NCI-H1105 (cell line): ENCODE measurements around the gene CD40.
"Not testable (repeated sequence)": the region's sequence is repeated elsewhere in the genome, so short reads cannot be mapped to it uniquely, and the experiment has no call there.

ENCODE experiments used
- DNase-seq: peaks from one replicate; lab custom pipeline; 2025; lab: John Stamatoyannopoulos, UW

Gene CD40

GRCh38 chr20:46093531-46093930, 24.6 kb upstream of the CD40 start:
- DNase-seq = no peak

- no peak for DNase-seq
Measured at GRCh38 chr20:46099491-46100287, 18.4 kb upstream of the CD40 start.

GRCh38 chr20:46100444-46100843, 17.7 kb upstream of the CD40 start:
- not testable (repeated sequence) for DNase-seq

- DNase-seq = no peak
Measured at GRCh38 chr20:46100988-46101387, 17.1 kb upstream of the CD40 start.

- DNase-seq = no peak
Measured at GRCh38 chr20:46101957-46102356, 16.2 kb upstream of the CD40 start.

GRCh38 chr20:46102940-46103339, 15.2 kb upstream of the CD40 start:
- DNase-seq = no peak

- DNase-seq = no peak
Measured at GRCh38 chr20:46104262-46104661, 13.9 kb upstream of the CD40 start.

- no peak for DNase-seq
Measured at GRCh38 chr20:46107061-46107460, 11.1 kb upstream of the CD40 start.

- DNase-seq = no peak
Measured at GRCh38 chr20:46108435-46108841, 9.7 kb upstream of the CD40 start.

GRCh38 chr20:46108976-46109375, 9.1 kb upstream of the CD40 start:
- no peak for DNase-seq

GRCh38 chr20:46111028-46111835, 6.9 kb upstream of the CD40 start:
- no peak for DNase-seq

- no peak for DNase-seq
Measured at GRCh38 chr20:46111836-46112212, 6.3 kb upstream of the CD40 start.

- no peak for DNase-seq
Measured at GRCh38 chr20:46112430-46113112, 5.5 kb upstream of the CD40 start.

GRCh38 chr20:46113113-46113470, 5.0 kb upstream of the CD40 start:
- no peak for DNase-seq

- DNase-seq = no peak
Measured at GRCh38 chr20:46114449-46114848, 3.7 kb upstream of the CD40 start.

- DNase-seq = no peak
Measured at GRCh38 chr20:46118481-46119020, 437 bp downstream of the CD40 start.

- no peak for DNase-seq
Measured at GRCh38 chr20:46119028-46119546, 973 bp downstream of the CD40 start.

- DNase-seq = no peak
Measured at GRCh38 chr20:46119547-46119946, 1.4 kb downstream of the CD40 start.

GRCh38 chr20:46120136-46120535, 2.0 kb downstream of the CD40 start:
- no peak for DNase-seq

- DNase-seq = no peak
Measured at GRCh38 chr20:46121184-46121930, 3.2 kb downstream of the CD40 start.

GRCh38 chr20:46122071-46122470, 4.0 kb downstream of the CD40 start:
- no peak for DNase-seq
